ENCODE results near the gene HMGN1.

DNA sequence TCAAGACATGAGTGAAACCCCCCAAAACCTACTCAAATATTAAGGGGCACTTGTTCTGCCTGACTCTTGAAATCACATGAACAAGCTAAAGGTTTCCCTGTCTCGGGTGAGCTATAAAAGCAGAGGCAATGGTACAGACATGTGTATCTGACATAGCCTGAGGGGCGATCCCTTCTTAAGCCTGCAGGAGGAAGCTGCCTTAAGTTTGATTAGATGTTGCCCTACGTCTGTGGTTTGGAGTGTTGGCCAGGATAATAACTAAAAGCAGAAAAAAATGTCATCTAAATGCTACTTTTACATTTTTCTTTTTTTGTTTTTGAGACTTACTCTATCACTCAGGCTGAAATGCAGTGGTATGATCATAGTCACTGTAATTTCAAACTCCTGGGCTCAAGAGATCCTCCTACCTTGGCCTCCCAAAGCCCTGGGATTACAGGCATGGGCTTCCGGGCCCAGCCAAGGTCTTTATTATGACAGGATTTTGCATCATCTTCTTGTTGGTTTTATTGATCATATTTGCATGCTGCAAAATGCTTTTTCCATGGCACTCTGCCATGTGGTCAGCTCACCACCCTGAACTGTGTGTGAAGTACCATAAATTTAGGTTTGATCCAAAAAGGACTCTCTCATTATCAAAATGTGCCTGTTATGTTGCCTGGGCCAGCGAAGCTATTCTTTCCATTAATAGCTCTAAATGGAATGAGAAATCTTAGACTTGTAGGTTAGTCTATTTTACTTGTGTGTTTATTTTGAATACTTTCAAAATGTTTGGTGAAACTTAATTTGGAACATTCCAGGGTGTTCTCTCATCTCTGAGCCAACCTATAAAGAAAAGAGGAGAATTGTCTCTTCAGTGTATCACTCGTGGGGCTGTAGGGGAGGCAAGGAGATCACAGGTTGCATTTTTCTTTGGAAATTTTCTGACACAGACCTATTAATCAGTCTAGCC, 15.0 kb upstream of the HMGN1 start:
- no peak for TF ChIP-seq POLR2A (IDR thresholded peaks at IDR 0.05)
- TF ChIP-seq, protein P1, sequence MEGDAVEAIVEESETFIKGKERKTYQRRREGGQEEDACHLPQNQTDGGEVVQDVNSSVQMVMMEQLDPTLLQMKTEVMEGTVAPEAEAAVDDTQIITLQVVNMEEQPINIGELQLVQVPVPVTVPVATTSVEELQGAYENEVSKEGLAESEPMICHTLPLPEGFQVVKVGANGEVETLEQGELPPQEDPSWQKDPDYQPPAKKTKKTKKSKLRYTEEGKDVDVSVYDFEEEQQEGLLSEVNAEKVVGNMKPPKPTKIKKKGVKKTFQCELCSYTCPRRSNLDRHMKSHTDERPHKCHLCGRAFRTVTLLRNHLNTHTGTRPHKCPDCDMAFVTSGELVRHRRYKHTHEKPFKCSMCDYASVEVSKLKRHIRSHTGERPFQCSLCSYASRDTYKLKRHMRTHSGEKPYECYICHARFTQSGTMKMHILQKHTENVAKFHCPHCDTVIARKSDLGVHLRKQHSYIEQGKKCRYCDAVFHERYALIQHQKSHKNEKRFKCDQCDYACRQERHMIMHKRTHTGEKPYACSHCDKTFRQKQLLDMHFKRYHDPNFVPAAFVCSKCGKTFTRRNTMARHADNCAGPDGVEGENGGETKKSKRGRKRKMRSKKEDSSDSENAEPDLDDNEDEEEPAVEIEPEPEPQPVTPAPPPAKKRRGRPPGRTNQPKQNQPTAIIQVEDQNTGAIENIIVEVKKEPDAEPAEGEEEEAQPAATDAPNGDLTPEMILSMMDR (IDR thresholded peaks at IDR 0.05), result no peak
